ENCODE results near the gene AGRN.

DNA sequence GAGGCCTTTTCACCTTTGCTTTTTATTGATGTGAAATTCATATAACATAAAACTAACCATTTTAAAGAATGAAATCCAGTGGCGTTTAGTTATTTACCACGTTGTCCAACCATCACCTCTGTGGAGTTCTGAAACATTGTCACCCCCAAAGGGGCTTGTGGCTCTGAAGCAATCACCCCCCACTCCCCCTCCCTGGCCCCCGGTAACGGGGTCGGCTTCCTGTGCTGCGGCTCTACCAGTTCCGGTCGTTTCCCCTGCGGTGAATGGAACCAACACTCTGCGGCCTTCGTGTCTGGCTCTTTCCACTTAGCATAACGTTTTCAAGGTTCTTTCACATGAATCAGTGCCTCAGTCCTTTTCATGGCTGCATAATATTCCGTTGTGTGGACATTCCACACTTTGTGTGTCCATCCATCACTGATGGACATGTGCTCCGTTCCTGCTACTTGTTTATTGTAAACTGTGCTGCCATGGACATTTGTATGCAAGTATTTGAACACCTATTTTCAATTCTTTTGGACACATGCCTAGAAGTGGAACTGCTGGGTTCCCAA lies 8.4 kb upstream of the AGRN start:
- no peak for TF ChIP-seq EP300 (IDR thresholded peaks at IDR 0.05)
- TF ChIP-seq, protein P1, sequence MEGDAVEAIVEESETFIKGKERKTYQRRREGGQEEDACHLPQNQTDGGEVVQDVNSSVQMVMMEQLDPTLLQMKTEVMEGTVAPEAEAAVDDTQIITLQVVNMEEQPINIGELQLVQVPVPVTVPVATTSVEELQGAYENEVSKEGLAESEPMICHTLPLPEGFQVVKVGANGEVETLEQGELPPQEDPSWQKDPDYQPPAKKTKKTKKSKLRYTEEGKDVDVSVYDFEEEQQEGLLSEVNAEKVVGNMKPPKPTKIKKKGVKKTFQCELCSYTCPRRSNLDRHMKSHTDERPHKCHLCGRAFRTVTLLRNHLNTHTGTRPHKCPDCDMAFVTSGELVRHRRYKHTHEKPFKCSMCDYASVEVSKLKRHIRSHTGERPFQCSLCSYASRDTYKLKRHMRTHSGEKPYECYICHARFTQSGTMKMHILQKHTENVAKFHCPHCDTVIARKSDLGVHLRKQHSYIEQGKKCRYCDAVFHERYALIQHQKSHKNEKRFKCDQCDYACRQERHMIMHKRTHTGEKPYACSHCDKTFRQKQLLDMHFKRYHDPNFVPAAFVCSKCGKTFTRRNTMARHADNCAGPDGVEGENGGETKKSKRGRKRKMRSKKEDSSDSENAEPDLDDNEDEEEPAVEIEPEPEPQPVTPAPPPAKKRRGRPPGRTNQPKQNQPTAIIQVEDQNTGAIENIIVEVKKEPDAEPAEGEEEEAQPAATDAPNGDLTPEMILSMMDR (IDR thresholded peaks at IDR 0.05), result no peak
- TF ChIP-seq POLR2A (IDR thresholded peaks at IDR 0.05), result no peak
